HG02610 (cell line): Measurements from ENCODE around the gene MRPL4.
"Not testable (repeated sequence)": the region's sequence is repeated elsewhere in the genome, so short reads cannot be mapped to it uniquely, and the experiment has no call there.

Experiments
- ATAC-seq: cut with Tn5 transposase; IDR thresholded peaks from one replicate; pipeline ENCODE4 v1.9.1; 2021; ENCODE audit warnings: mild to moderate bottlenecking, moderate library complexity; ENCODE audit not compliant: unreplicated experiment

MRPL4 gene

DNA sequence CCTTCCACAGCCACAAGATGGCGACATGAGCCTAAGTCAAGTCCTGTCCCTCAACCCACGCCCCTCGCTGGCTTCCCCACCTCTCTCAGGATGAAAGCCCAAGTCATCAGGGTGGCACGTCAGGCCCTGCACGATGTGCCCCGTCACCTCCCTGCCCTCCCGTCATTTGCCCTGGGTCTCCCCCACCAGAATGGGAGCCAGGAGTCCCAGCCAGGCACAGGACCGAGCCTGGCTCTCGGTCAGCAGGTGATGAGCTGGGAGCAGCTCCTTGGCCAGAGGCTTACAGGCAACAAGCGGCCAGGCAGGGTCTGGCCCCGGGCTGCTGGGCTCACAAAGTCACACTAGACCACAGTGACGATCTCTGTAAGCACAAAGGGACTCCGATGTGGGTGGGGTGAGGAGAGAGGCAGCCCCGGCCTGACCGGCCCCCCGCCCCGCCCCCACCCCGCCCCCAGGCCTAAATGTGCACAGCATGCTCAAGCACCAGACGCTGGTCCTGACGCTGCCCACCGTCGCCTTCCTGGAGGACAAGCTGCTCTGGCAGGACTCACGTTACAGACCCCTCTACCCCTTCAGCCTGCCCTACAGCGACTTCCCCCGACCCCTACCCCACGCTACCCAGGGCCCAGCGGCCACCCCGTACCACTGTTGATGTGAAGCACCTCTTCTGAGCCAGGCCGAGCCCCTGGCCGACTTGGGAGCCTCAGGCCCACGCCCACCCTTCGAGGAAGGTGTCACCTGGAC, 7.3 kb downstream of the MRPL4 start:
- no peak for ATAC-seq

DNA sequence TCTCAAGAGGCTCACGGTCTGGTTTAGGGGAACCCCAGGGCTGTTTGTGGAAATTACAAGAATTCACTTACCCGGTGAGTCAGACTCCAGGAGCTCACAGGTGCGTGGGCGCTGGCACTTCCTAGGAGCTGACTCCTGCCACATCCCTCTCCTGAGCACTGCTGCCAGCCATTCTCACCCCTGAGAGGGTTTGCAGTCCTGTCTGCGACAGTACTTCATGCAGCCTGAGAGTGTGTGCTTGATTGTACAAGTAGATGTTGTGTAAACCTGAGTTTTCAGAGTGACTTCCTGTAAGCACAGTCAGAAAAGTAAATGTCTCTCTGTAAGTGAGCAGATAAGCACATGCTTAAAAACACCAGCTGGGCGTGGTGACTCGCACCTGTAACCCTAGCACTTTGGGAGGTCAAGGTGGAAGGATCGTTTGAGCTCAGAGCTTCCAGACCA, 8.1 kb downstream of the MRPL4 start:
- no peak for ATAC-seq

DNA sequence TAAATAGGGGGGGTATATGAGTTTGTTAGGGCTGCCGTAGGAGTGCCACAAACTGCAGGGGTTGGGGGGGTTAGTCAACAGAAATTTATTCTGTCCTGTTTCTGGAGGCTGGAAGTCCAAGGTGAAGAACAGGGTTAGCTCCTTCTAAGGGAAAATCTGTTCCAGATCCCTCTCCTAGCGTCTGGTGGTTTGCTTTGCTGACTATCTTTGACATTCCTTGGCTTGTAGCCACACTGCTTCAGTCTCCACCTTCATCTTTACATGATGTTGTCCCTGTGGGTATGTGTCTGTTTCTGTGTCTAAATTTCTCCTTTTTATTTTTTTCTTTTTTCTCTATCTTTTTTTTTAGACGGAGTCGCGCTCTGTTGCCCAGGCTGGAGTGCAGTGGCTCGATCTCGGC, 10.8 kb downstream of the MRPL4 start:
- no peak for ATAC-seq

DNA sequence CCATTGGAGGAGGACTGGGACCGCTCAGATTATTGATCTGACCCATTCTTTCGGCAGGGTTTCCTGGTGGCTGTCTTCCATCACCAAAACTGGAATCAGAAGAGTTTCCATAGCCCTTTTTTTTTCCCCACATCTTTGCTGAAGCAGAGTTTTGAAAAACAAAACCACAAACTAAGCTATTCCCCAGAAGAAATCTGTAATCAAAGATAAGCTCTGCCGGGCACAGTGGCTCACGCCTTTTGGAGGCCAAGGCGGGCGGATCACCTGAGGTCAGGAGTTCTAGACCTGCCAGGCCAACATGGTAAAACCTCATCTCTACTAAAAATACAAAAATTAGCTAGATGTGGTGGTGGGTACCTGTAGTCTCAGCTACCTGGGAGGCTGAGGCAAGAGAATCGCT, 14.7 kb downstream of the MRPL4 start:
- ATAC-seq: no peak

DNA sequence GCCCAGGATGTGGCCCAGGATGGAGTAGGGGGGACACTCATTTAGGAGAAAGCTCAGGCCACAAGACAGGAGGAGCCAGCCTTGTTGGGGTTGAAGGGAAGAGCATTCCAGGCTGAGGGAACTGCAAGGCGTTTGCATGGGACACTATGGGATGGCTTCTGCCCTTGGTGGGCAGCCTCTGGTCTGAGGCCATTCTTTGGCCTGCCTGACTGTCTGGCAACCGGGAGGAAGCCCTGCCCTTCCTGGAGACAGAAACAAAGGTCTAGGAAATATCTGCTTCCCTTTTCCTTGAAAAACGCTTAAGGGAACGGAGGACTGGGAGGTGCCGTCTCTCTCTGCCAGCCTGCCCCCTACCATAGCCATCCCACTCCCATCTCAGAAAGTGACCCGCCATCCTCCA, 16.1 kb downstream of the MRPL4 start:
- no peak for ATAC-seq

DNA sequence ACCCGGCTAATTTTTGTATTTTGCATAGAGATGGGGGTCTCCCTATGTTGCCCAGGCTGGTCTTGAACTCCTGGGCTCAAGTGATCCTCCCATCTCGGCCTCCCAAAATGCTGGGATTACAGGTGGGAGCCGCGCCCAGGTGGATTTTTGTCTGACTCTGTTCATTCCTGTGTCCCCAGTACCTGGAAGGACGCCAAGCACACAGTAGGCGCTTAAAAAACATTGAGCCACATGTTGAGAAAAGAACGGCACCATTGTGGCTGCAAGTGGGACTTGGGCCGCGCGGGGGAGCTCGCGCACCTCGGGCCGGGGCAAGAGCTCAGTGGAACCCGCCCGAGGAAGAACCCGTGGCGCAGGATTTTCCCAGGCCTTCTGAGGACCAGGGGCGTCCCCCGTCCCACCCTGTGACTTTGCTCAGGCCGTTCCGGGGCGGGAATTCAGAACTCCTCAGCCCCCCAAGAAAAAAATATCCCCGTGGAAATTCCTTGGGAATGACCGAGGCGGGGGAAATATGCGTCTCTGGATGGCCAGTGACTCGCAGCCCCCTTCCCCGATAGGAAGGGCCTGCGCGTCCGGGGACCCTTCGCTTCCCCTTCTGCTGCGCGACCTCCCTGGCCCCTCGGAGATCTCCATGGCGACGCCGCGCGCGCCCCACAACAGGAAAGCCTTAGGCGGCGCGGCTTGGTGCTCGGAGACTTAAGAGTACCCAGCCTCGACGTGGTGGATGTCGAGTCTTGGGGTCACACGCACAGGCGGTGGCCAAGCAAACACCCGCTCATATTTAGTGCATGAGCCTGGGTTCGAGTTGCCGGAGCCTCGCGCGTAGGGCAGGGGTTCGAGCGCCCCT, 17.5 kb downstream of the MRPL4 start:
- peak; percentile 39 for ATAC-seq

DNA sequence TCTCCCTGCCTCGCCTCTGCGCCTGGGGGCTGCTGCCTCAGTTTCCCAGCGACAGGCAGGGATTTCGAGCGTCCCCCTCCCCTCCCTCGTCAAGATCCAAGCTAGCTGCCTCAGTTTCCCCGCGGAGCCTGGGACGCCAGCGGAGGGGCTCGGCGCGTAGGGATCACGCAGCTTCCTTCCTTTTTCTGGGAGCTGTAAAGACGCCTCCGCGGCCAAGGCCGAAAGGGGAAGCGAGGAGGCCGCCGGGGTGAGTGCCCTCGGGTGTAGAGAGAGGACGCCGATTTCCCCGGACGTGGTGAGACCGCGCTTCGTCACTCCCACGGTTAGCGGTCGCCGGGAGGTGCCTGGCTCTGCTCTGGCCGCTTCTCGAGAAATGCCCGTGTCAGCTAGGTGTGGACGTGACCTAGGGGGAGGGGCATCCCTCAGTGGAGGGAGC, 18.2 kb downstream of the MRPL4 start:
- ATAC-seq: peak; percentile 35

DNA sequence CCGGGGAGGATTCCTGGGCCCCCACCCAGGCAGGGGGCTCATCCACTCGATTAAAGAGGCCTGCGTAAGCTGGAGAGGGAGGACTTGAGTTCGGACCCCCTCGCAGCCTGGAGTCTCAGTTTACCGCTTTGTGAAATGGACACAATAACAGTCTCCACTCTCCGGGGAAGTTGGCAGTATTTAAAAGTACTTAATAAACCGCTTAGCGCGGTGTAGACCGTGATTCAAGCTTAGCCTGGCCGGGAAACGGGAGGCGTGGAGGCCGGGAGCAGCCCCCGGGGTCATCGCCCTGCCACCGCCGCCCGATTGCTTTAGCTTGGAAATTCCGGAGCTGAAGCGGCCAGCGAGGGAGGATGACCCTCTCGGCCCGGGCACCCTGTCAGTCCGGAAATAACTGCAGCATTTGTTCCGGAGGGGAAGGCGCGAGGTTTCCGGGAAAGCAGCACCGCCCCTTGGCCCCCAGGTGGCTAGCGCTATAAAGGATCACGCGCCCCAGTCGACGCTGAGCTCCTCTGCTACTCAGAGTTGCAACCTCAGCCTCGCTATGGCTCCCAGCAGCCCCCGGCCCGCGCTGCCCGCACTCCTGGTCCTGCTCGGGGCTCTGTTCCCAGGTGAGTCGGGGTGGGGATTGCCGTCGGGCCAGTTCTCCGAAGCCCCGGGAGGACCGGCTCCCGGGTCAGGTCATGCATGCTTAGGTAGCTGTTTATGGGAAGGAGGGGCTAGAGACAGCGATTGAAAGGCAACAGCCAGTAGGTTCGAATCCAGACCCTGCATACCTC, 18.8 kb downstream of the MRPL4 start, which contains the start of gene ICAM1:
Gene ICAM1 (plus strand): TSS at position 505 of the 779 bp plus-strand sequence. CDS start 40 bp downstream, at position 545.
- ATAC-seq: peak; percentile 41

DNA sequence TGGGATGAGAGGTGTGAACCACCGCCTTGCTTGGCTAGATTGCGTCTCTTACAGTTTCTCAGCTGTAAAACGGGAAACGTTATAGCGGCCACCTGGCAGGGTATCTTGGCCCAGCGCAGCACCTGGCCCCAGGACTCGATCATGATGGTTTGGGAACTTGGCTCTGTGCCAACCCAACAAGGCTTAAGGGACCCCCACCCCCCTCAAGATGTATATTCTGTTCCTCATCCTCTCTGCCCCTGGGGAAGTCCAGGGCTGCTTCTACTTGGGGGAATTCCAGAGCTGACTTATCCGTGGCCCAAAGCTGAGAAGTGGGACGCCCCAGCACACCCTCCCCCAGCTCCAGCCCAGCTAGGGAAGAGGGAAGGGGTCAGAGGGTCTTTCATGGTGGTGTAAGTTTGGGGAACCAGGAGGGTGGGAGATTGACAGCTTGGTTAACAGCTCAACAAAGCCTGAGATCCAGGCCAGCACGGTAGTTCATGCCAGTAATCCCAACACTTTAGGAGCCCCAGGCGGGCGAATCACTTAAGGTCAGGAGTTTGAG, 19.6 kb downstream of the MRPL4 start:
- peak; percentile 22 for ATAC-seq

DNA sequence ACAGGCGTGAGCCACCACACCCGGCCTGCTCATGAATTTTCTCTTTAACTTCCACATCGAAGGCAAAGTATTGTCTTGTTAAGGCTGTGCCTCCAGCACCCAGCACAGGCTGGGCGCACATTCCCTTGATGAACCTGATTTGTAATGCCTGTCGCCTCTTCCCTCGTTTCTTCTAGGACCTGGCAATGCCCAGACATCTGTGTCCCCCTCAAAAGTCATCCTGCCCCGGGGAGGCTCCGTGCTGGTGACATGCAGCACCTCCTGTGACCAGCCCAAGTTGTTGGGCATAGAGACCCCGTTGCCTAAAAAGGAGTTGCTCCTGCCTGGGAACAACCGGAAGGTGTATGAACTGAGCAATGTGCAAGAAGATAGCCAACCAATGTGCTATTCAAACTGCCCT, 22.6 kb downstream of the MRPL4 start:
- no peak for ATAC-seq

DNA sequence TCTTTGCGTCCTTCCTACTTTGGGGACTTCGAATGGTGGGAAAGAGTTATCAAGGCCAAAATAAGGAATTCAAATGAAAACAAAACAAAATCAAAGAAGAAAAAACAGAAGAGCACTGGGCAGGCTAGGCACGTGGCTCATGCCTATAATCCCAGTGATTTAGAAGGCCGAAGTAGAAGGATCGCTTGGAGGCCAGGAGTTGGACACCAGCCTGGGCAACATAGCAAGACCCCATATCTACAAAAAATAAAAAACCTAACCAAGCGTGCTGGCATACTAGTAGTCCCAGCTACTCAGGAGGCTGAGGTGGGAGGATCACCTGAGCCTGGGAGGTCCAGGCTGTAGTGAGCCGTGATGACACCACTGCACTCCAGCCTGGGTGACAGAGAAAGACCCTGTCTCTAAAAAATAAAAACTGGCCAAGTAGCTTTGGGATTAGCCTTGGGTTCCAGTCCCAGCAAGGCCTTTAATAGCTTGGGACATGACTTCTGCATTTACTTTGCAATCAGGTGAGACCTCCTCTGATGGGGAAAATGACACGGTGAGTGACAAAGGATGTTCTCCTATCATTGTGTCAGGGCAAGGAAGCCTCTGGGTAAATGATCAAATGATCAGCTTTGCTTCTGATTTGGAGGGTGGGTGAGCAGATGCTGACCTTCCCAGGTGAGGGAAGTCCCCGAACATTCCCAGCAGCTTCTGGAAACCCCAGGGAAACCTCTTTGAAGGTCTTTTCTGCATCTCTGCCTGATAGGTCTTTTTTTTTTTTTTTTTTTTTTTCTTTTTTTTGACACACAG, 26.0 kb downstream of the MRPL4 start:
- ATAC-seq: no peak

DNA sequence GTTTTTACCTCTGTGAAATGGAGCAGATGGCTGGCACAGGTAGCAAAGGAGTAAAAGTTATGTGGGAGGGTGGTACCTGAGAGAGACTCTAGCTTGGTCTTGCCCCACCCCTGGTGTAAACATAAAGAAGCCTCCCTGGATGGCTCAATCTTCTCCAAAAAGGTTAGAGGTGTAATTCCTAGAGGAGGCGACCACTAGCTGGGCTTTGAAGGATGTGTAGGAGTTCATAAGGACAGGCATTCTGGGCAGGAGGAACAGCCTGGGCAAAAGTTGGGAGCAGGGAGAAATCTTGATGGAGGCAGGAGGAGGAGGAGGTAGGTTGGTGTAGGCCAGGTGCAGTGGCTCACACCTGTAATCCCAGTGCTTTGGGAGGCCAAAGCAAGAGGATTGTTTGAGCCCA, 26.9 kb downstream of the MRPL4 start:
- ATAC-seq: no peak

DNA sequence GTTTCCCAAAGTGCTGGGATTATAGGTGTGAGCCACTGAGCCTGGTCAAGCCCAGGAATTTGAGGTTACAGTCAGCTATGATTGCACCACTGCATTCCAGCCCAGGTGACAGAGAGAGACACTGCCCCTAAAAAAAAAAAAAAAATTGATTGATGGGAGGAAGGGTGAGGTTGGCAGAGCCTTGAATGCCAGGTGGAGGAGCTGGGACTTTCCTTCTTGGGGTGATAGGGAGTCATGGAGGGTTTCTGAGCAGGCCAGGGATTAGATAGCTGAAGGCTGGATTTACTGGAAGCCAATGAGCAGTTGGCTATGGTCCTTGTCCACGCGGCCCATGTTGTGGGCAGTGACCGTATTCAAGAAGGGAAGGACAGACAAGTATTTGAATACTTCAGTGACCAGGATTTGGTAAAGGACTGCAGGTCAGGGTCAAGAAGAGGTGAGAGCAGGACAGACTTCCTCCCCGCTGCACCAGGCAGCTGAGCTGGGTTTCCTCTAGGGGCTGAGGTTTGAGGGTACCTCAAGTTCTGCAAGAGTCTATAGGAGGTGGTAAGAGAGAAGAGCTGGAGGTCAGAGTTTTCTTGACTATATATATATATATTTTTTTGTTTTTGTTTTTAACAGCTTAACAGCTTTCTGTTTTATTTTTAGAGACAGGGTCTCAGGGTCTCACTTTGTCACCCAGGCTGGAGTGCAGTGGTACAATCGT, 27.9 kb downstream of the MRPL4 start:
- ATAC-seq: no peak

DNA sequence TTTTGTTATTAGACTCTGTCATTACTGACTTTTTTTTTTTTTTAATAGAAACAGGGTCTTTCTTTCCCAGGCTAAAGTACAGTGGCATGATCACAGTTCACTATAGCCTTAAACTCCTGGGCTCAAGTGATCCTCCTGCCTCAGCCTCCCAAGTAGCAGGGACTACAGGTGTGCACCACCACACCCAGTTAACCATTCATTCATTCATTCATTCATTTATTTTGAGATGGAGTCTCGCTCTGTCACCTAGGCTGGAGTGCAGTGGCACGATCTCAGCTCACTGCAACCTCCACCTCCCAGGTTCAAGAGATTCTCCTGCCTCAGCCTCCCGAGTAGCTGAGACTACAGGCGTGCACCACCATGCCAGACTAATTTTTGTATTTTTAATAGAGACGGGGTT, 30.0 kb downstream of the MRPL4 start:
- not testable (repeated sequence) for ATAC-seq

DNA sequence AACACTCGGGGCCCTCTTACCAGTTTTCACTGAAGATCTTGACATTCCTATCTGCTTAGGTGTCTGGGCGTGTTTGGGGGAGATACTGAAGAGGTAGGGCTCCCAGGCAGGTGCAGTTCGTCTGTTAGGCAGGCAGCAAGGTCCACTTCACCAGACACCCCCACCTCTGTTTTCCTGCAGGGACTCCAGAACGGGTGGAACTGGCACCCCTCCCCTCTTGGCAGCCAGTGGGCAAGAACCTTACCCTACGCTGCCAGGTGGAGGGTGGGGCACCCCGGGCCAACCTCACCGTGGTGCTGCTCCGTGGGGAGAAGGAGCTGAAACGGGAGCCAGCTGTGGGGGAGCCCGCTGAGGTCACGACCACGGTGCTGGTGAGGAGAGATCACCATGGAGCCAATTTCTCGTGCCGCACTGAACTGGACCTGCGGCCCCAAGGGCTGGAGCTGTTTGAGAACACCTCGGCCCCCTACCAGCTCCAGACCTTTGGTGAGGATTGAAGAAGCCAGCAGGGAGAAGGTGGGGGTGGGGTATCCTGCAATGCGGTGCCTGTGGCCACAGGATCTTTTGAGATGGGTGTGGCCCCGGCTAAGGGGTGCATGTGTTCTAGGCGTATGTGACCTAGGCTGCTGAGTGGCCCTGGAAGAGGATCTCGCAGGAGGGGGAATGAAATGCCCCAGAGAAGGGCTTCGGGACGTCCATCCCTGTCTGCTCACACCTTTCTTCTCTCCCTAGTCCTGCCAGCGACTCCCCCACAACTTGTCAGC, 31.5 kb downstream of the MRPL4 start:
- ATAC-seq: no peak

DNA sequence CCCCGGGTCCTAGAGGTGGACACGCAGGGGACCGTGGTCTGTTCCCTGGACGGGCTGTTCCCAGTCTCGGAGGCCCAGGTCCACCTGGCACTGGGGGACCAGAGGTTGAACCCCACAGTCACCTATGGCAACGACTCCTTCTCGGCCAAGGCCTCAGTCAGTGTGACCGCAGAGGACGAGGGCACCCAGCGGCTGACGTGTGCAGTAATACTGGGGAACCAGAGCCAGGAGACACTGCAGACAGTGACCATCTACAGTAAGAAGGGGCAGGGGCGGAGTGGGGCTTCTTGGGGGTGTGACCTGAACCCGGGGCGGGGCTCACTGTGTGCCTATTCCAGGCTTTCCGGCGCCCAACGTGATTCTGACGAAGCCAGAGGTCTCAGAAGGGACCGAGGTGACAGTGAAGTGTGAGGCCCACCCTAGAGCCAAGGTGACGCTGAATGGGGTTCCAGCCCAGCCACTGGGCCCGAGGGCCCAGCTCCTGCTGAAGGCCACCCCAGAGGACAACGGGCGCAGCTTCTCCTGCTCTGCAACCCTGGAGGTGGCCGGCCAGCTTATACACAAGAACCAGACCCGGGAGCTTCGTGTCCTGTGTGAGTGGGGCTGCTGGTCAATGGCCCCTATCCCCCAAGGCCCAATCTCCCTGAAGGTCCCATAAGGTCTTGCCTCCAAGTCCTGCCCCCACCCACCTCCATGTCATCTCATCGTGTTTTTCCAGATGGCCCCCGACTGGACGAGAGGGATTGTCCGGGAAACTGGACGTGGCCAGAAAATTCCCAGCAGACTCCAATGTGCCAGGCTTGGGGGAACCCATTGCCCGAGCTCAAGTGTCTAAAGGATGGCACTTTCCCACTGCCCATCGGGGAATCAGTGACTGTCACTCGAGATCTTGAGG, 32.3 kb downstream of the MRPL4 start:
- no peak for ATAC-seq

DNA sequence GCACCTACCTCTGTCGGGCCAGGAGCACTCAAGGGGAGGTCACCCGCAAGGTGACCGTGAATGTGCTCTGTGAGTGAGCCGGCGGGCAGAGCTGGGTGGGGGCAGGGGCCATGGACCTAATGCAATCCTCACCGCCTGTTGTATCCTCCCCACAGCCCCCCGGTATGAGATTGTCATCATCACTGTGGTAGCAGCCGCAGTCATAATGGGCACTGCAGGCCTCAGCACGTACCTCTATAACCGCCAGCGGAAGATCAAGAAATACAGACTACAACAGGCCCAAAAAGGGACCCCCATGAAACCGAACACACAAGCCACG, 32.9 kb downstream of the MRPL4 start:
- ATAC-seq: no peak

DNA sequence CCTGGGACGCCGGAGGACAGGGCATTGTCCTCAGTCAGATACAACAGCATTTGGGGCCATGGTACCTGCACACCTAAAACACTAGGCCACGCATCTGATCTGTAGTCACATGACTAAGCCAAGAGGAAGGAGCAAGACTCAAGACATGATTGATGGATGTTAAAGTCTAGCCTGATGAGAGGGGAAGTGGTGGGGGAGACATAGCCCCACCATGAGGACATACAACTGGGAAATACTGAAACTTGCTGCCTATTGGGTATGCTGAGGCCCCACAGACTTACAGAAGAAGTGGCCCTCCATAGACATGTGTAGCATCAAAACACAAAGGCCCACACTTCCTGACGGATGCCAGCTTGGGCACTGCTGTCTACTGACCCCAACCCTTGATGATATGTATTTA, 33.4 kb downstream of the MRPL4 start:
- no peak for ATAC-seq
